ENCODE data around the gene CCDC117. TPM values are rescaled to one million over a fixed set of nuclear protein-coding genes. Genes with fewer than 3 reads are reported as not detected.
"Not testable (repeated sequence)": the region's sequence is repeated elsewhere in the genome, so short reads cannot be mapped to it uniquely, and the experiment has no call there.

The CCDC117 gene
- total RNA-seq, 6 experiments from 2014 or later: 15.3 to 24.4 (median 18.0) TPM

DNA sequence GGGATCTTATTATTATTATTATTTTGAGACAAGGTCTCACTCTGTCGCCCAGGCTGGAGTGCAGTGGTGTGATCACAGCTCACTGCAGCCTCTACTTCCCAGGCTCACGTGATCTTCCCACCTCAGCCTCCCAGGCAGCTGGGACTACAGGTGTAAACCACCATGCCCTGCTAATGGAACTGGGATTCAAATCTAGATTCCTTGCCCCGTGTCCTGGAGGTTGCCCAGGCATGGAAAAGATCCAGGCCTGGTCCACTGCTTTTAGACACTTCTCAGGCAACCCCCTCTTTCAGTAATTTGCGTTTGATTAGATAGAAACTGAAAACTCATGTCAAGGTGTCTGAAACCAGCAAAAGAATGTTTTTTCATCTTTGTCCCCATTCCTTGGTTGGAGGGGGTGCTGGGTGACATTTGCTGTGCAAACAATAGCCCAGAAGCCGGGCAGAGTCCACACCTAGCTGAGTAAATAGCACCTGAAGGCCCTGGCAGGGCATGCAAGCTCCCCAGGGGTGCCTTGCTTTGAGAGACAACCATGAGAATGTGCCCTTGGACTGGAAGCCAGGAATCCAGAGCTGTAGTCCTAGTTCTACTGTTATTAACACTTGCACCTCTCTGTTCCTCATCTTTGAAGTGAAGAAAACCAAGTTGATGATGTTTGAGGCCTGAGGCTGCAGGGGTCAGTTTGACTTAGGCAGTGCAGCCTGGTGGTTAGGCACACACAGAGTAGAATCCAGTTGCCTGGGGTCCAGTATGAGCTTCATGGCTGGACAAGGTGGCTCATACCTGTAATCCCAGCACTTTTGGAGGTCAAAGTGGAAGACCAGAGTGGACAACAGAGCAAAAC, 47.0 kb downstream of the CCDC117 start:
- ATAC-seq: peak; percentile 64 to 87 (median 77)
- Histone ChIP-seq H3K27ac (peak overlapping the region; percentile 79 to 92 (median 91)), H3K4me3 (peak overlapping the region in 1 of 3 donors; percentile 13), H3K36me3 (no peaks in the 10 kb centered on the region), H3K9me3 (no peaks in the 10 kb centered on the region), H3K4me1 (peaks cover 0 to 93% (median 37%) of the 10 kb centered on the region in 4 donors), H3K27me3 (no peaks in the 10 kb centered on the region)
- WGBS (ENCODE audit: insufficient coverage, low coverage, low lambda C conversion rate, missing lambda C conversion rate): 27% methylated on average over 3 of the region's 5 CpGs
- intact Hi-C loops (cut with DNase I): no loop called here
- peak; percentile 75 to 93 (median 90) for DNase-seq
- peak; percentile 6 for TF ChIP-seq POLR2A (IDR thresholded peaks at IDR 0.05)
- TF ChIP-seq, protein P1, sequence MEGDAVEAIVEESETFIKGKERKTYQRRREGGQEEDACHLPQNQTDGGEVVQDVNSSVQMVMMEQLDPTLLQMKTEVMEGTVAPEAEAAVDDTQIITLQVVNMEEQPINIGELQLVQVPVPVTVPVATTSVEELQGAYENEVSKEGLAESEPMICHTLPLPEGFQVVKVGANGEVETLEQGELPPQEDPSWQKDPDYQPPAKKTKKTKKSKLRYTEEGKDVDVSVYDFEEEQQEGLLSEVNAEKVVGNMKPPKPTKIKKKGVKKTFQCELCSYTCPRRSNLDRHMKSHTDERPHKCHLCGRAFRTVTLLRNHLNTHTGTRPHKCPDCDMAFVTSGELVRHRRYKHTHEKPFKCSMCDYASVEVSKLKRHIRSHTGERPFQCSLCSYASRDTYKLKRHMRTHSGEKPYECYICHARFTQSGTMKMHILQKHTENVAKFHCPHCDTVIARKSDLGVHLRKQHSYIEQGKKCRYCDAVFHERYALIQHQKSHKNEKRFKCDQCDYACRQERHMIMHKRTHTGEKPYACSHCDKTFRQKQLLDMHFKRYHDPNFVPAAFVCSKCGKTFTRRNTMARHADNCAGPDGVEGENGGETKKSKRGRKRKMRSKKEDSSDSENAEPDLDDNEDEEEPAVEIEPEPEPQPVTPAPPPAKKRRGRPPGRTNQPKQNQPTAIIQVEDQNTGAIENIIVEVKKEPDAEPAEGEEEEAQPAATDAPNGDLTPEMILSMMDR (IDR thresholded peaks at IDR 0.05): no peak

DNA sequence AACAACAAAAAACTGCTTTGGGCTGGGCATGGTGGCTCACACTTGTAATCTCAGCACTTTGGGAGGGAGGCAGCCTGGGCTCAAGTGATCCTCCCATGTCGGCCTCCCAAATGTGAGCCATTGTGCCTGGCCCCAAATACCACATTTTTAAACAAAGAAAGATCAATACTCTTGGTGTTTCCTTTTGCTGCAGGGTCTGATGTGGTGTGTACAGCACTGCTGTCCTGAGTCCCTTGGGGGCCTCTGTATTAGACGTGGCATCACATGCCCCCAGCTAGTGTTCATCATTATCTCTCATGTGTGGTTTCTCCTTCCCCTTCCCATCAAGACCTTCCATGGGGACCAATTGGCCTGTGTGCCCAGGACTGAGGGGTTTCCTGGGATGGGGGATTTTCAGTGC, 48.4 kb downstream of the CCDC117 start:
- peaks cover 0 to 78% (median 27%) of the 10 kb centered on the region in 4 donors for H3K4me1 ChIP-seq
- intact Hi-C loops (cut with DNase I): no loop called here
- DNase-seq: no peak
- no peaks in the 10 kb centered on the region for H3K9me3 ChIP-seq
- WGBS (ENCODE audit: insufficient coverage, low coverage, low lambda C conversion rate, missing lambda C conversion rate): 75% methylated on average over 2 of the region's 2 CpGs
- TF ChIP-seq POLR2A (IDR thresholded peaks at IDR 0.05): no peak
- no peaks in the 10 kb centered on the region for H3K27me3 ChIP-seq
- H3K36me3 ChIP-seq: no peaks in the 10 kb centered on the region
- no peak overlapping the region for H3K4me3 ChIP-seq
- no peak for ATAC-seq
- peak overlapping the region in 2 of 3 donors; percentile 91 to 92 for H3K27ac ChIP-seq

DNA sequence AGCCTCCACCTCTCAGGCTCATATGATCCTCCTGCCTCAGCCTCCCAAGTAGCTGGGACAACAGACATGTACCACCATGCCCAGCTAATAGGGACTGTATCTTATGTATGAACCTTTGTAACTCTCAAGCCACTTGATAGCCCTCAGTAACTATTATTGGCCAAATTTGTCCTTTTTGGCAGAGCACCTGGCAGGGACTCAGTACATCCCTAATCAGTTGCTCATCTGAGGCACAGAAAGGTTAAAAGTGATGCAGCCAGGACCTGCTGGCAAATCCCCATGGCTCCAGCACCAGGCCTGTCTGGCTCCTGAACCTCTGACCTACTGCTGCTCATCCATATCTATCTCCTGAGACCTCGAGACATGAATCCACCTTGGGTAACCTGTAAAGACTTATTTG, 49.0 kb downstream of the CCDC117 start:
- H3K36me3 ChIP-seq: no peaks in the 10 kb centered on the region
- ATAC-seq (peak; percentile 49 to 70 (median 62)), DNase-seq (peak; percentile 43 to 85 (median 68))
- H3K4me1 ChIP-seq: peaks cover 0 to 78% (median 27%) of the 10 kb centered on the region in 4 donors
- no peaks in the 10 kb centered on the region for H3K9me3 ChIP-seq
- no peaks in the 10 kb centered on the region for H3K27me3 ChIP-seq
- intact Hi-C loops (cut with DNase I): no loop called here
- H3K27ac ChIP-seq: peak overlapping the region in 2 of 3 donors; percentile 91 to 92
- no peak overlapping the region for H3K4me3 ChIP-seq
- TF ChIP-seq, protein P1 (IDR thresholded peaks at IDR 0.05): no peak
- no peak for TF ChIP-seq POLR2A (IDR thresholded peaks at IDR 0.05)
- WGBS (ENCODE audit: insufficient coverage, low coverage, low lambda C conversion rate, missing lambda C conversion rate): 33% methylated on average over 1 of the region's 1 CpG

DNA sequence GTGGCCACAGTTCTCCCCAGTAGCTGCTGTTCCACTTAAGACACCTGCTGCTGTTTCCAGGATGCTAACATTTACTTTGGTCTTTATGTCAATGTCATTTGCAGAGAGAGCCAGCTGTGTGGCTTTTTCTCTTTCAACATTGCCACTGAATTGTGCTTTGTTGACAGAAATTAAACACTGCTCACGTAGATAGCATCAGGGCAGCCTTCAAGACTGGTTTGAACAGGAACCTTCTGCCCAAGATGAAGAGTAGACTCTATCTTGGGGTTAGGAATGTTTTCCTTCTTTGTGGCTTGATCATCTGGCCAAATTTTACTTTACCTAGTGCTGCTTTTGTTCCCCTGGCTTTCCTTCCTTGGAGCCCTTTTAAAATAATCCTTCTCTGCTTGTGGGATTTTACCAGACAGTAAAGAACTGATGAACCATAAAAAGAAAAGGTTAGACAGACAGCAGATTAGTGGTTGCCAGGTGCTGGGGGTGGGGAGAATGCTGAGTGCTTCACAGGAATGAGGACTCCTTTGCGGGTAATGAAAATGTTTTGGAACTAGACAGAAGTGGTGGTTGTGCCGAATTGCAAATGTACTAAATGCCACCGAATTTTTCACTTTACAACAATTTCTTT, 50.5 kb downstream of the CCDC117 start:
- peak overlapping the region; percentile 7 to 92 (median 91) for H3K27ac ChIP-seq
- no peak for TF ChIP-seq POLR2A (IDR thresholded peaks at IDR 0.05)
- TF ChIP-seq, protein P1 (IDR thresholded peaks at IDR 0.05): no peak

DNA sequence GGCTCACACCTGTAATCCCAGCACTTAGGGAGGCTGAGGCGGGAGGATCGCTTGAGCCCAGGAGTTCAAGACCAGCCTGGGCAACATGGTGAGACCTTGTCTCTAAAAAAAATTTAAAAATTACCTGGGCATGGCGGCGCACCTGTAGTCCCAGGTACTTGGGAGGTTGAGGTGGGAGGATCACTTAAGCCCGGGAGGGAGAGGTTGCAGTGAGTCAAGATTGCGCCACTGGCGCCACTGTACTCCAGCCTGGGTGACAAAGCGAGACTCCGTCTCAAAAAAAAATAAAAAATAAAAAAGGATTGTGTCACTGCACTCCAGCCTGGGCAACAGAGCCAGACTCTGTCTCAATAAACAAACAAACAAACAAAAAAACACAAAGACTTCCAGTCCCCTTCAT, 52.0 kb downstream of the CCDC117 start:
- WGBS (ENCODE audit: insufficient coverage, low coverage, low lambda C conversion rate, missing lambda C conversion rate): 63% methylated on average over 9 of the region's 9 CpGs
- H3K27me3 ChIP-seq; H3K36me3 ChIP-seq; H3K9me3 ChIP-seq; intact Hi-C loops (cut with DNase I); H3K4me3 ChIP-seq; DNase-seq; ATAC-seq: not testable (repeated sequence)
- peaks cover 0 to 61% (median 24%) of the 10 kb centered on the region in 4 donors for H3K4me1 ChIP-seq
- H3K27ac ChIP-seq: peak overlapping the region in 1 of 3 donors; percentile 92

More for the DNA sequence above, 50.5 kb downstream of the CCDC117 start:
- intact Hi-C loops (cut with DNase I): no loop called here
- H3K4me3 ChIP-seq: peak overlapping the region in 1 of 3 donors; percentile 34
- no peaks in the 10 kb centered on the region for H3K9me3 ChIP-seq
- no peaks in the 10 kb centered on the region for H3K27me3 ChIP-seq
- peak; percentile 14 to 33 (median 16) for ATAC-seq
- peaks cover 0 to 65% (median 24%) of the 10 kb centered on the region in 4 donors for H3K4me1 ChIP-seq
- DNase-seq: no peak
- WGBS (ENCODE audit: insufficient coverage, low coverage, low lambda C conversion rate, missing lambda C conversion rate): 30% methylated on average over 4 of the region's 4 CpGs
- H3K36me3 ChIP-seq: no peaks in the 10 kb centered on the region

DNA sequence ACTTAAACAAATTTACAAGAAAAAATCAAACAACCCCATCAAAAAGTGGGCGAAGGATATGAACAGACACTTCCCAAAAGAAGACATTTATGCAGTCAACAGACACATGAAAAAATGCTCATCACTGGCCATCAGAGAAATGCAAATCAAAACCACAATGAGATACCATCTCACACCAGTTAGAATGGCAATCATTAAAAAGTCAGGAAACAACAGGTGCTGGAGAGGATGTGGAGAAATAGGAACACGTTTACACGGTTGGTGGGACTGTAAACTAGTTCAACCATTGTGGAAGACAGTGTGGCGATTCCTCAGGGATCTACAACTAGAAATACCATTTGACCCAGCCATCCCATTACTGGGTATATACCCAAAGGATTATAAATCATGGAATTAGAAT, 53.9 kb downstream of the CCDC117 start:
- H3K36me3 ChIP-seq; intact Hi-C loops (cut with DNase I); H3K27me3 ChIP-seq; ATAC-seq; DNase-seq; H3K9me3 ChIP-seq; H3K4me3 ChIP-seq: not testable (repeated sequence)
- H3K4me1 ChIP-seq: peaks cover 0 to 50% (median 19%) of the 10 kb centered on the region in 4 donors
- 57% methylated on average over 3 of the region's 4 CpGs for WGBS (ENCODE audit: insufficient coverage, low coverage, low lambda C conversion rate, missing lambda C conversion rate)
- H3K27ac ChIP-seq: peak overlapping the region in 1 of 3 donors; percentile 8

Data from right lobe of liver (tissue), 6 donors.